ENCODE data around the gene ZNF346.

Gene ZNF346

GRCh38 chr5:177124486-177124991 is 102.0 kb downstream of the ZNF346 start:
- FAIRE-seq: no peak

DNA sequence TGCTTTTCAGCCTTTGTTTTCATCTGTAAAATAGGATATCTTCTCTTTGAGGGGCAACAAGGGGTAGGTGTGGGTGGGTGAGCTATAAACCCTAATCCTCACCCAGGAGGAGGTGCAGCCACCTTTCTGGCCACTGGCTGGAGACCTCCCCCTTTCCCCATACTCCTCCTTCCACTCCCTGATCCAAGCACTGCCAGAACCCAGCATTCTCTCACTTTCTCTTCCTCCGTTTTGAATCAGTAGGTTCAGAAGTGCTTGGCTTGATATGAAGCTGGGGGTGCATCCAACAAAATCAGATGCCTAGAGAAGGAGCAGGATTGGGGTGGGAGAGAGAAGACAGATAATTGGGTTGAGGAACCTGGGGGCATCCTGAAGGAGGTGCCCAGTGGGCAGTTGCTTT is 104.3 kb downstream of the ZNF346 start:
- FAIRE-seq: no peak

DNA sequence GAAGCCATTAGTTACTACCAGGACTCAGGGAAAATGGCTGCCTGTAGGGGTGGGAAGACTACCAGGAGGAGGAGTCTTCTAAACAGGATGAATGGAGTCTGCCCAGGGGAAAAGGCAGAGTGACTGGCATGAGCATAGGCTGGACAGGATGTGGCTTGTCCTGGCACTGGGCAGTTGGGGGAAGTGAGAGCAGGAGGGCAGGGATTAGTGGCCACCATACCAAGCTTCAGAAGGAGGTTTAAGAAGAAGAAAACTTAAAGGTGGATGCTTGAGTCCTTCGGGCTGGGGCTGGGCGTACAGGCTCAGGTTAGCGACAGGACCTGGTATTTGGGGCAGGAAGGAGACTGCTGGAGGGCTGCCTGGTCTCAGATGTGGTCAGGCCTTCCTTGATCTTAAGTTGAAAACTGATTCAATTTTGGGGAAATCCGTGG is 106.1 kb downstream of the ZNF346 start:
- FAIRE-seq: no peak

- no peak for FAIRE-seq
Observed at GRCh38 chr5:177130211-177131018, 107.9 kb downstream of the ZNF346 start.
